Measurements from ENCODE around the gene KSR1. TPM values are rescaled to one million over a fixed set of nuclear protein-coding genes. Genes with fewer than 3 reads are reported as not detected.
"Not testable (repeated sequence)": the region's sequence is repeated elsewhere in the genome, so short reads cannot be mapped to it uniquely, and the experiment has no call there.

The KSR1 gene
- total RNA-seq, 2 donors from 2014 or later, result 132 to 194 TPM

DNA sequence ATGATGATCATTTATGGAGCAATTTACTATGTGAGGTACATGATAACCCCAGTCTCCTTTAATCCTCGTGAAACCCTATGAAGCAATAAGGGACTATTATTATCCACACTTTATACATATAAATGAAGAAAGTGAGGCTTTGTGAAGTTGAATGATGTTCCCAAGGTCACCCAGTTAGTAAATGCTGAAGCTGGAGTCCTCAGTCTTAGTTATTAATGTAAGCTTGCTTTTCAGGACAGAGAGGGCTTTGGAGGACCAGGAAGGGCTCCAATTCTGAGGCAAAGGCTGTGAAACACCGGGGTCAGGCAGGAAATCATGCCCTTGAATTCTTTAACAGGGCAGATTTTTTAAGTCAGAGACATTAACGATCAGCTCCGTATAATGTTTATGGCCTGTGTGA lies 36.8 kb downstream of the KSR1 start:
- no peak overlapping the region for H3K27ac Mint-ChIP-seq
- H3K36me3 Mint-ChIP-seq, result peaks cover 0 to 34% of the 10 kb centered on the region in 2 donors
- ATAC-seq, result no peak
- no peak for DNase-seq (ENCODE audit: low spot score in 2 of 2)
- H3K9me3 Mint-ChIP-seq, result no peaks in the 10 kb centered on the region

DNA sequence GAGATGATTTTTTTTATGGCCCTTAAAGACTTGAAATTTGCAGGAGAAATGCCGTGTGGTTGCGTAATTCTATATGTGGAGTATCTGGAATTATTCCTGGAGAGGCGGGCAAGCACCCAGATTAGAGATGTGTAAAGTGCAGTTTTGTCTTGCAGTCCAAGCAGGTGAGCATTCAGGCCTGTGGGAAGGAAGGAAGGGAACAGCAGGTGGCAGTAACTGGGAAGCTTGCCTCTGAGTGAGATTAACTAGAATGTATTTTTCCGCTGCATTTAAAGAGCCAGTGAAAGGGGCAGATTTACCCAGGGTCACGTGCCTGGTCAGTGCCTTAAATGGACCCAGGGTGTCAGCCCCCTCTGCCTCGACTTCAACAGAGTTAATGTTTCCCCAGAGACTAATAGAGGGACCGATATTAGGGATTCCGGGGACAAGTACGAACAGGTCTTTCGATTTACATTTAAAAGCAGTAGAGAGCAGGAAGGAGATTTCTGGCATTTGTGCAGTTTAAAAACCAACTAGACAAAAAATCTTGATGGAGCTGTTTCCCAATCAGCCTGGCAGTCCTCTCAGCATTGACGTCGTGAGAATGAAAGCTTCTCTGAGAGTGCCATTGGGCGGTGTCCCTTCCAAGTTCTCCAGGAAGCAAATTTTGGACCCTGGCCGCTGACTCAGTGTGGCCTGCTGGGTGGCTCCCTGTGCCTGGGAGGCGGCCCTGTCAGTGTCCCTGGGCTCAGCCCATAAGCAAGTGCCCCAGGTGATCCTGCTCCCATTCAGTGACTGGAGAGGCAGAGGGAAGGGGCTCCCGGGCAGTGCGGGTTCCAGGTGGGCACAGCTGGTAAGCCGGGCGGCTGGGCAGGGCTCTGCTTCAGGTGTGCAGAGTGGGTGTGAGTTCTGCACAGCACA lies 38.2 kb downstream of the KSR1 start:
- no peak for DNase-seq (ENCODE audit: low spot score in 2 of 2)
- H3K27ac Mint-ChIP-seq, result peak overlapping the region; percentile 57 to 92
- peaks cover 9 to 40% of the 10 kb centered on the region in 2 donors for H3K36me3 Mint-ChIP-seq
- ATAC-seq, result no peak
- H3K9me3 Mint-ChIP-seq, result peaks cover 5 to 10% of the 10 kb centered on the region in 2 donors

DNA sequence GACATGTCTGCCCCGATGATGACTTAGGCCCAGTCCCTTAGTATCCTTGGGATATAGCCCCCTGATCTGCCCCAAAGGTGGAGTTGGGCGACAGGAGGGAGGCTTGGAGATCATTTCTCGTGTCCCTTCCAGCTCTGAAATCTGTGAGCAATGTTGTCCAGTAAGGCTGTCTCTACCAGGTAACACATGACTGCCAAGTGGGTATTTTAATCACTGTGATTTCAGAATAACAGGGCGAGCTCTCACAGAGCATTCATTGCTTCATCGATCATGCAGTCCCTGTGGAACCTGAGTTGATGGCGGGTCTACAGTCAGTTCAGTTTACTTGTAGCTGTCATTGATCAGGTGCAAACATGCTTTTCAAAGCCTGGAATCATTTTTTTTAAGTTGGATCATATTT lies 39.2 kb downstream of the KSR1 start:
- no peak for ATAC-seq
- peaks cover 14 to 20% of the 10 kb centered on the region in 2 donors for H3K9me3 Mint-ChIP-seq
- peaks cover 19 to 47% of the 10 kb centered on the region in 2 donors for H3K36me3 Mint-ChIP-seq
- DNase-seq (ENCODE audit: low spot score in 2 of 2), result no peak
- no peak overlapping the region for H3K27ac Mint-ChIP-seq

DNA sequence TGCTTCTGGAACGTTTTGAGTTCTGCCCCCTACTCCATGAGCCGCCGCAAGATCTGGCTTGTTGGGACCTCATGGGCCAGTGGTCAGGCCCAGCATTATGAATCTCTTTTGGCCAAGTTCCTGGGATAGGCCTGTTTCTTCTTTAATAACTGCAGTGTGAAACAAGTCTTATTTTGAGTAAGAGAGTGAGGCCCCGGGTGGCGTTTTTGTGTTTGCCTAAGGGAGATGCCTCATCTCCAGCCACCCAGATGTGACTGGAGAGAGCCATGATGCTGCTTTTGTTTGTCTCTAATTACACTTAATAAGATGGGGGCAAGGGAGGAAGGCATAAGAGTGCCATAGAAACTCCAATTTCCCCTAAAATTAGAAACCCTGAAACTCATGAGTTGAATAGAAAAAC lies 39.8 kb downstream of the KSR1 start:
- Mint-ChIP-seq H3K27ac (peak overlapping the region in 1 of 2 donors; percentile 57), H3K9me3 (peaks cover 15 to 22% of the 10 kb centered on the region in 2 donors), H3K36me3 (peaks cover 23 to 53% of the 10 kb centered on the region in 2 donors)
- no peak for ATAC-seq
- DNase-seq (ENCODE audit: low spot score in 2 of 2), result no peak

DNA sequence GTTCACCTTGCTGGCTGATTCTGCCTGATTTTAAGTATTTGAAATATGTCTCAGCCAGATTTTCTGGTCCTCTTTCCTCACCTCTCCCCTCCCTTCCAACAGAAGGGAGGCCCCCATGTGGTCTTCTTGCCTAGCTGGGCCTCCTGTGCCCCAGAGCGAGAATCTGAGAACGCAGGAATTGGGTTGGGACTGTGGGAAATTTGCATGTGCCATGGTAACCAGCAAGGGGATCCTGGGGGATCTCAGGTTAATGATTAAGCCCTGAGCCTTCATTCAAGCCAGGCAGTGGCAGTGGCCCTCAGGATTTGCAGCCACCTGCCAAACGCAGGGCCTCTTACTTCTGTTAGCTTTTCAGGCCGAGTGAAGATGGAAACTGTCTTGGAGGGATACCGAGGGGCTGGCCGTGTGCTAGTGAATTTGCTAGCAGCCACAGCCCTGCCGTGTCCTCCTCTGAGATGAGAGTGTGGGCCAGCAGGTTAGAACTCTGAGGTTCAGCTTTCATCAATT lies 40.2 kb downstream of the KSR1 start:
- H3K9me3 Mint-ChIP-seq, result peaks cover 15 to 22% of the 10 kb centered on the region in 2 donors
- ATAC-seq (no peak), DNase-seq (ENCODE audit: low spot score in 2 of 2) (no peak)
- H3K36me3 Mint-ChIP-seq, result peaks cover 23 to 56% of the 10 kb centered on the region in 2 donors
- H3K27ac Mint-ChIP-seq, result peak overlapping the region in 1 of 2 donors; percentile 57

DNA sequence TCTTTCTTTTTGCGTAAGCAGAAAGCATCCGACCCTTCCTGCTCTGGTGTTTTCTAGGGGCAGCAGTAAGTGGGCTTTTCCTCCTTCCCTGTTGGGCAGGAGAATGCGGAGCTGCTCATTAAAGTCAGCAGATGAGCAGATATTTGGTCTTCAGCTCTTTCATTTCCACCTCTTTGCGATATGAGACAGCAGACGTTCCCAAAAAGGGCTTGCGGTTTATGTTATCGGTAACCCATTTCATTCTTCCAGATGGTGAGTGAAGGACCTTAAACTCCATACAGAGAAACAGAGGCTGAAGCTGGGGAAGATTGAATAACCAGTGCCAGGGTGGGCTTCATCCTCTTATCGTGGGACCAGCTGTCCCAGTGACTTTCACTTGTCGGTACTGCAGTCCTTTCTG lies 40.7 kb downstream of the KSR1 start:
- H3K36me3 Mint-ChIP-seq, result peaks cover 23 to 61% of the 10 kb centered on the region in 2 donors
- DNase-seq (ENCODE audit: low spot score in 2 of 2), result no peak
- ATAC-seq, result no peak
- peaks cover 15 to 22% of the 10 kb centered on the region in 2 donors for H3K9me3 Mint-ChIP-seq
- H3K27ac Mint-ChIP-seq, result no peak overlapping the region

DNA sequence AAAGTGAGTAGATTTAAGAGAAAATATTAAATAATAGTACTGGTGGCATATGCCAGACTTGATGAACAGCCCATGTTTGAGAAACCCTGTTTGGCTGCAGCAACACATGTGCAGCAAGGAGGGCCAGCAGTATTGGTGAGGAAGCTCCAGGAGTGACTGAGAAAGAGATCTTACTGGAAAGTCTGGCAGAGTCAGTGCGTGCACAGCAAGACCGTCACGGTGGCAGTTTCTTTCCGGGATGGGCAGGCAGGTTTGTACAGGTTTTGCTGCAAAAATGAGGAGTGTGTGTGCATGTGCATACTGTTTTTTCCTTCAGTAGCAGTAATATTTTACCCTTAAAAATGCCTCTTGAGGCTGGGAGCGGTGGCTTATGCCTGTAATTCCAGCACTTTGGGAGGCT lies 41.4 kb downstream of the KSR1 start:
- peaks cover 23 to 66% of the 10 kb centered on the region in 2 donors for H3K36me3 Mint-ChIP-seq
- peaks cover 15 to 22% of the 10 kb centered on the region in 2 donors for H3K9me3 Mint-ChIP-seq
- DNase-seq (ENCODE audit: low spot score in 2 of 2), result no peak
- no peak overlapping the region for H3K27ac Mint-ChIP-seq
- no peak for ATAC-seq

DNA sequence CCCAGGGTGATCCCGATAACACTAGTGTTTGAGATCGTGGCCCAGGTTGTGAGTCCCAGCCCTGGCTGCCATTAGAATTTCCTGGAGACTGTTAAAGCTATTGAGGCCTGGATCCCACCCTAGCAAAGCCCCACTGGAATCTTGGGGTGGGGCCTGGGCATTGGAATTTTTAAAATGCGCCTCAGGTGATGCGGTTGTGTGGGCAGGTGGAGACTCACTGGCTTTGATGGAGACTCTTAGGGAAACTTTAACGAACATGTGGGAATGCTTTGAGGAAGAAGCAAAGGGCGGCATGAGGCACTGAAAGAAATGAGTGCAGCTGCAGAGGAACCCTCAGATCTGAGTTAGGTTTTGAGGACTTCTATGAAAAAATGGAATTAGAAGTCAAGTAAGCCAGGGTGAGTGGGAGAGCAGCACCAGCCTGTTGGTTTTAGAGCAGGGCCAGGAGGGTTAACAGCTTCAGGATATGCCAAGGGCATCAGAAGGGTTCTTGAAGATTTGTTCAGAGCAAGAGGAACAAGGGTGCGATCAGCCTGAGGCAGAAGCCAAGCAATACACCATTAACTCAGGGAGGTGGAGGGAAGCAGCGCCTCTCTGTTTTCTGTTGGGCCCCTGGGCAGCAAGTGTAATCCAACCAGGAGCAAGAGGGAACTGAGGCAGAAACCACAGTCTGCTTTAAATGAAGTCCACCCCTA lies 42.5 kb downstream of the KSR1 start:
- no peak for DNase-seq (ENCODE audit: low spot score in 2 of 2)
- Mint-ChIP-seq H3K27ac (peak overlapping the region in 1 of 2 donors; percentile 50), H3K9me3 (peaks cover 15 to 22% of the 10 kb centered on the region in 2 donors), H3K36me3 (peaks cover 23 to 72% of the 10 kb centered on the region in 2 donors)
- ATAC-seq, result no peak

DNA sequence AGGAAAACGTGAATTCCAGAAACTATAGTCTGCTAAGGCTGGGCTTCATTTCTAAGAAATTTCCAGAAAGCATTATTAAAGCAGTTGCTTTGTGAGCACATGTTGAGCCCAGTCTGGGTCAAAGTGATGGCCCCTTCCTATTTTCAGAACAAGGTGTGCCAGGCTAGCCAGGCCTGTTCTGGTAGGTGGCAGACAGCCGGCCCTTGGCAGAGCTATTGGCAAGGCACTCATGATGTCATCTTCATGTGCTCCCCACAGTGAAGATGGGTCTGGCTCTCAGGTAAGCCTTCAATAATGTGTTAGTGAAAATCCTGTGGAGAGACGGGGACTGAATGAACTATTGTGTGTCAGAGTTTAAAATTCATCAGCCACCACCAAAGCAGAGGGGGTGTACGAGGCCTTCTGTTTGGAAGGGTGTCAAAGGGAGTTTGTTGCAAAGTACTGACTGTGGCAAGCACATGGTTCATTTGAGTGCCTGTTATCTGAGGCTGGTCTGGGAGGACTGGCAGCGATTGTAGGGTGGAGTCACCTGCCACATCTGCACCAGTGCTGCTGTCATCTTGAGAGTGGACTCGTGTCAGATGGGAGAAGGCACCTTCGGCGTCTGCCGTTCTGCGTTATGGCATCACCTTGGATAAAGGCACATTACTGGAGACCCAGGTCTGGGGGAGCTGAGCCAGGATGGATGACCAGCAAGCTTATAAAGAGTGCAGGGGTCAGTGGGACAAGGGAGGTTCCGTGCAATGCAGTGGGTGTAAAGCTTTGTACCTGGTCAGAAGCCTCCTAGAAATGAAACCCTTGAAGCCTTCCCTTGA lies 43.4 kb downstream of the KSR1 start:
- Mint-ChIP-seq H3K27ac (peak overlapping the region in 1 of 2 donors; percentile 84), H3K9me3 (peaks cover 15 to 22% of the 10 kb centered on the region in 2 donors), H3K36me3 (peaks cover 23 to 70% of the 10 kb centered on the region in 2 donors)
- DNase-seq (ENCODE audit: low spot score in 2 of 2) (no peak), ATAC-seq (no peak)

DNA sequence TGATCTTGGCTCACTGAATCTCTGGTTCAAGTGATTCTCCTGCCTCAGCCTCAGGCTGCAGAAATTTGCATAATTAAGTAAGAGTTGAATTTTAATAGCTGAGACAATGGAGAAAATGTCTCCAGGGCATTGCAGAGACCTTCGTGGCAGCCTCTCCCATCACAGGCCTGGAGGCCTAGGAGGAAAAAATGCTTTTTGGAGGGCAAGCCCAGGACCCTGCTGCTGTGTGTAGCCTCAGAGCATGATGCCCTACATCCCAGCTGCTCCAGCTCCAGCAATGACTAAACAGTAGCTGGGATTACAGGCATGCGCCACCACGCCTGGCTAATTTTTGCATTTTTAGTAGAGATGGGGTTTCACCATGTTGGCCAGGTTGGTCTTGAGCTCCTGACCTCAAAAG lies 45.1 kb downstream of the KSR1 start:
- H3K9me3 Mint-ChIP-seq, result peaks cover 15 to 22% of the 10 kb centered on the region in 2 donors
- not testable (repeated sequence) for DNase-seq (ENCODE audit: low spot score in 2 of 2); H3K27ac Mint-ChIP-seq; ATAC-seq
- peaks cover 23 to 76% of the 10 kb centered on the region in 2 donors for H3K36me3 Mint-ChIP-seq

DNA sequence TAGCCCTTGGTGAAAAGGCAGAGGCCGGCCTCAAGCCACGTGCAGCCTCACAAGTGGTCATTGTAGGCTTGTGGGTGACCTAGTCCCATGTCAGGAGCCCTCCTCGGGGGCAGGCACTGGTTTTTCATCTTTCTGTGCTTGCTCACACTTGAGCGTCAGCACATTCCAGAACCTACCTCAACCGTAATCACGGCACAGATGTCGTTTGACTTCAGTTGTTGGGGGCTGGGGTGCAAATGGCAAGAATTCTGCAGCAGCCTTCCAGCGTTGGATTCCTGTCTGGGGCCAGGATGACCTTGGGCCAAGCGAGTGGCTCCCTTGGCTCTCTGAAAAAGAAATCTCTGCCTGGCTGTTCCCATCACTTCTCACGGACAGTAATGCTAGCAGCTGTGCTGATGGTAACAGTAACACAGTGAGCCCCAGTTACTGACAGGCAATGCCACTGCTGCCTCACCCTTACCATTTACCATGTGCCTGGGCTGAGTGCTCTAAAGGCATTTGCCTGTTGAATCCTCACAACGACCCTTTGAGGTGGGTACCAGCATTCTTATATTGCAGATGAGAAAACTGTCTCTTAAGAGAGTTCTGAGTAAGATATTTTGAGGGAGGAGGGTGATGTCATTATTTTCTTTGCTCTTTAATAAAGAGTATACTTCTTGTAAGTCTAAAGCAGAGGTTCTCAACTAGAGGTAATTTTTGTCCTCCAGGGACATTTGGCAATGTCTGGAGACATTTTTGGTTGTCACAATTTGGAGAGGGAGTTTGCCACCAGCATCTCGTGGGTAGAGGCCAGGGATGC lies 46.5 kb downstream of the KSR1 start:
- Mint-ChIP-seq H3K9me3 (peaks cover 15 to 22% of the 10 kb centered on the region in 2 donors), H3K27ac (peak overlapping the region in 1 of 2 donors; percentile 45), H3K36me3 (peaks cover 23 to 70% of the 10 kb centered on the region in 2 donors)
- no peak for ATAC-seq
- no peak for DNase-seq (ENCODE audit: low spot score in 2 of 2)

DNA sequence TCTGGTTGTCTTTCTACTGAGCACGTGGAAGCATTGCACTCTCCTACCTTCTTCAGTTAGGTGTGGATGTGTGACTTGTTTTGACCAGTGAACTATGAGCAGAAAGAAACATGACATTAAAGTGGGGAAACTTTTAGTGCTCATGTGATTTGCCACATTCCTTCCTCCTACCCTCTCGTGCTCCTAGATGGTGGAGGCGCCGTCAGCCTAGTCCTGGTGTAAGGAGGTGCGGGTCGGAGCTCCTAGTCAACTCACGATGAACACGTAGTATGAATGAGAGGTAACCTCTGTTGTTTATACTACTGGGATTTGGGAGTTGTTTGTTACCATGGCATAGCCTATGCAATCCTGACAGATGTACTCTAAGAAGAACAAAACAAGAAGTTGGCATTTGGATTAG lies 47.4 kb downstream of the KSR1 start:
- peaks cover 15 to 20% of the 10 kb centered on the region in 2 donors for H3K9me3 Mint-ChIP-seq
- H3K27ac Mint-ChIP-seq, result no peak overlapping the region
- ATAC-seq, result no peak
- no peak for DNase-seq (ENCODE audit: low spot score in 2 of 2)
- H3K36me3 Mint-ChIP-seq, result peaks cover 23 to 61% of the 10 kb centered on the region in 2 donors

DNA sequence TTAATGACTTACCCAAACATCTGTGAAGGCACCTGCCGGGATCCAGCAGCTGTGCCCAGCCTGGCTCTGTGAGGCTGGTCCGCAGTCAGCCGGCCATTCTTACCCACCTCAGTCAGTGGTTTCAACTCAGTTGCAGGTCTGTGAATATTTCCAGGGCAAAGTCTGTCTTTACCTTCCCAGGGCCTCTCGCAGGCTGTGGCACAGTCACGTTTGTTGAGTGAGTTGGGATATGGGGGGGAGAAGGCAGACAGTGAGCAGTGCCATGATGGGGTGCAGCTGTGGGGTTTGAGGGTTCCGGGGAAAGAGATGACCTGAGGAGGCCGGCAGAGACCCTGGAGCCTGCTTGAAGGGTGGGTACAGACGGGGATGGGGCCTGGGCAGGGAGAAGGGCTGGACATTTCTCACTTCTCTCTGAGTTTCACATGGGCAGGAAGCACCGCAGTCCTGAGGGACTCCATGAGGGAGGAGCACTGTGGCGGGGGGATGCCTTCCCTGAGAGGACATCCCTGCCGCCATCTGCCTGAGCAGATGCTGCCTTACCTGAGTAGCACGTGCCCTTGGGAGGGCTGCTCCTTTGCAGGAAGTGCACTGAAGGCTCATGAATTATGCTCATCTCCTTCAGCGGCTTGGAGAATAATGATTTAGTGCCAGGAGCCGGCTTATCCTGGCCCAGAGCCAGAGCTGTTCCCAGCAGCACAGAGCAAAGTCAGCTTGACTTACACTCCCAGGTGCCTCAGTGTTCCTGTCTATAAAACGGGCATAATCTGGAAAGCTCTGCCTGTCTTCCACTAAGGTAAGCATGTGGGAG lies 48.1 kb downstream of the KSR1 start:
- H3K9me3 Mint-ChIP-seq, result peaks cover 11 to 13% of the 10 kb centered on the region in 2 donors
- peaks cover 15 to 54% of the 10 kb centered on the region in 2 donors for H3K36me3 Mint-ChIP-seq
- ATAC-seq, result no peak
- peak overlapping the region in 1 of 2 donors; percentile 79 for H3K27ac Mint-ChIP-seq
- no peak for DNase-seq (ENCODE audit: low spot score in 2 of 2)

DNA sequence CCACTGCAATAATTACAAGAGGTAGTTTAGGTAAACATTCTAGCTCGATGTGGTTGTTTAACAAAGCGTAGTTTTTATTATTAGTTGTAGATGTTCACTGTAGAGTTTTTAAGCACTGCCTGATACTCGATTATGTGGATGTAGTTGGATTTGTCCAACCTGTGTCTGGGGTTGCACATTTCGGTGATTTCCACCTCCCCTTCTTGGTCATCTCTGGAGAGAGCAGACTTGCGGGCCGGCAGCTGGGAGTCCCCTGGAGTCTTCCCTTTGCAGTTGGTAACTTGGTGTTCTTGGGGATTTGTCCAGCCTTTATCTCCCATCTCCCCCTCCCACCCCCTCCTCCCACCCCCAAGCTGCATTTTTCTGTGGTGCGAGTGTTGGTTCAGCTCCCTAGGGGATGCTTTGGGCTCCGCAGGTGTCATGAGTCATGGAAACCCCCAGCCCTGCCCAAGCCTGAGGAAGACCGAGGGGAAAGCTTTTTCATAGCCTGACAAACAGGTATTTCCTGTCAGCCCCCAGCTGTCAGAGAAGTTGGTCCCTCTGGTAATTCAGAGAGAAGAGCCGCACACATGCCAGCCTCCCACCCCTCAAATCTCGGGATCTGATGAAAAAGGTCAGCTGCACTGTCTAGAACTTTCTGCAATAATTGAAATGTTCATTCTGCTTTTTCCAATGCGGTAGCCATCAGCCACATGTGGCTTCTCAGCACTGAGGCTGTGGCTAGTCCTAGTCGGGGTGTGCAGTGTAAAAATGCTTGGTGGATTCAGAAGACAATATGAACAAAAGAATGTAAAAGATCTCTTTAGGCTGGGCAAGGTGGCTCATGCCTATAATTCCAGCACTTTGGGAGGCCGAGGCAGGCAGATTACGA lies 50.3 kb downstream of the KSR1 start:
- ATAC-seq (peak in 1 of 2 donors; percentile 57), DNase-seq (ENCODE audit: low spot score in 2 of 2) (no peak)
- peak overlapping the region in 1 of 2 donors; percentile 84 for H3K27ac Mint-ChIP-seq
- H3K9me3 Mint-ChIP-seq, result no peaks in the 10 kb centered on the region
- peaks cover 0 to 33% of the 10 kb centered on the region in 2 donors for H3K36me3 Mint-ChIP-seq
